ENCODE measurements around the gene CD3E.

- TF ChIP-seq, protein P1, sequence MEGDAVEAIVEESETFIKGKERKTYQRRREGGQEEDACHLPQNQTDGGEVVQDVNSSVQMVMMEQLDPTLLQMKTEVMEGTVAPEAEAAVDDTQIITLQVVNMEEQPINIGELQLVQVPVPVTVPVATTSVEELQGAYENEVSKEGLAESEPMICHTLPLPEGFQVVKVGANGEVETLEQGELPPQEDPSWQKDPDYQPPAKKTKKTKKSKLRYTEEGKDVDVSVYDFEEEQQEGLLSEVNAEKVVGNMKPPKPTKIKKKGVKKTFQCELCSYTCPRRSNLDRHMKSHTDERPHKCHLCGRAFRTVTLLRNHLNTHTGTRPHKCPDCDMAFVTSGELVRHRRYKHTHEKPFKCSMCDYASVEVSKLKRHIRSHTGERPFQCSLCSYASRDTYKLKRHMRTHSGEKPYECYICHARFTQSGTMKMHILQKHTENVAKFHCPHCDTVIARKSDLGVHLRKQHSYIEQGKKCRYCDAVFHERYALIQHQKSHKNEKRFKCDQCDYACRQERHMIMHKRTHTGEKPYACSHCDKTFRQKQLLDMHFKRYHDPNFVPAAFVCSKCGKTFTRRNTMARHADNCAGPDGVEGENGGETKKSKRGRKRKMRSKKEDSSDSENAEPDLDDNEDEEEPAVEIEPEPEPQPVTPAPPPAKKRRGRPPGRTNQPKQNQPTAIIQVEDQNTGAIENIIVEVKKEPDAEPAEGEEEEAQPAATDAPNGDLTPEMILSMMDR (IDR thresholded peaks at IDR 0.05) = no peak
- TF ChIP-seq EZH2phosphoT487 (IDR thresholded peaks at IDR 0.05) = no peak
Measured at GRCh38 chr11:118274186-118274585, 30.3 kb upstream of the CD3E start.

All from neural progenitor cell (in vitro differentiated cells).